T-helper 1 cell treated with Interleukin-12 subunit alpha and Interleukin-12 subunit beta and Interleukin-4 antibody, amounts not matched to agents 30 μg/mL and 1 μg/mL, for 36 hours (primary cell): Measurements from ENCODE around the gene PLIN4.
"Not testable (repeated sequence)": the region's sequence is repeated elsewhere in the genome, so short reads cannot be mapped to it uniquely, and the experiment has no call there.

ENCODE experiments used
- H3K27ac Mint-ChIP-seq: one replicate; pipeline ENCODE4 v1.8.0; 2021; ENCODE audit warnings: mild to moderate bottlenecking, mixed read lengths
- H3K27me3 Mint-ChIP-seq: one replicate; pipeline ENCODE4 v1.8.0; 2021; ENCODE audit warnings: low read depth, mixed read lengths
- H3K36me3 Mint-ChIP-seq: one replicate; pipeline ENCODE4 v1.8.0; 2021; ENCODE audit warnings: low read depth, mixed read lengths
- H3K4me1 Mint-ChIP-seq: one replicate; pipeline ENCODE4 v1.8.0; 2021; ENCODE audit warnings: low read depth, mixed read lengths
- H3K4me3 Mint-ChIP-seq: one replicate; pipeline ENCODE4 v1.8.0; 2021; ENCODE audit warnings: mild to moderate bottlenecking, moderate library complexity, mixed read lengths
- H3K9me3 Mint-ChIP-seq: one replicate; pipeline ENCODE4 v1.8.0; 2021; ENCODE audit warnings: mixed read lengths

The PLIN4 gene, protein sequence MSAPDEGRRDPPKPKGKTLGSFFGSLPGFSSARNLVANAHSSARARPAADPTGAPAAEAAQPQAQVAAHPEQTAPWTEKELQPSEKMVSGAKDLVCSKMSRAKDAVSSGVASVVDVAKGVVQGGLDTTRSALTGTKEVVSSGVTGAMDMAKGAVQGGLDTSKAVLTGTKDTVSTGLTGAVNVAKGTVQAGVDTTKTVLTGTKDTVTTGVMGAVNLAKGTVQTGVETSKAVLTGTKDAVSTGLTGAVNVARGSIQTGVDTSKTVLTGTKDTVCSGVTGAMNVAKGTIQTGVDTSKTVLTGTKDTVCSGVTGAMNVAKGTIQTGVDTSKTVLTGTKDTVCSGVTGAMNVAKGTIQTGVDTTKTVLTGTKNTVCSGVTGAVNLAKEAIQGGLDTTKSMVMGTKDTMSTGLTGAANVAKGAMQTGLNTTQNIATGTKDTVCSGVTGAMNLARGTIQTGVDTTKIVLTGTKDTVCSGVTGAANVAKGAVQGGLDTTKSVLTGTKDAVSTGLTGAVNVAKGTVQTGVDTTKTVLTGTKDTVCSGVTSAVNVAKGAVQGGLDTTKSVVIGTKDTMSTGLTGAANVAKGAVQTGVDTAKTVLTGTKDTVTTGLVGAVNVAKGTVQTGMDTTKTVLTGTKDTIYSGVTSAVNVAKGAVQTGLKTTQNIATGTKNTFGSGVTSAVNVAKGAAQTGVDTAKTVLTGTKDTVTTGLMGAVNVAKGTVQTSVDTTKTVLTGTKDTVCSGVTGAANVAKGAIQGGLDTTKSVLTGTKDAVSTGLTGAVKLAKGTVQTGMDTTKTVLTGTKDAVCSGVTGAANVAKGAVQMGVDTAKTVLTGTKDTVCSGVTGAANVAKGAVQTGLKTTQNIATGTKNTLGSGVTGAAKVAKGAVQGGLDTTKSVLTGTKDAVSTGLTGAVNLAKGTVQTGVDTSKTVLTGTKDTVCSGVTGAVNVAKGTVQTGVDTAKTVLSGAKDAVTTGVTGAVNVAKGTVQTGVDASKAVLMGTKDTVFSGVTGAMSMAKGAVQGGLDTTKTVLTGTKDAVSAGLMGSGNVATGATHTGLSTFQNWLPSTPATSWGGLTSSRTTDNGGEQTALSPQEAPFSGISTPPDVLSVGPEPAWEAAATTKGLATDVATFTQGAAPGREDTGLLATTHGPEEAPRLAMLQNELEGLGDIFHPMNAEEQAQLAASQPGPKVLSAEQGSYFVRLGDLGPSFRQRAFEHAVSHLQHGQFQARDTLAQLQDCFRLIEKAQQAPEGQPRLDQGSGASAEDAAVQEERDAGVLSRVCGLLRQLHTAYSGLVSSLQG (N-terminal part only)

GRCh38 chr19:4518345-4519171, at the start of gene PLIN4:
Gene PLIN4, minus strand, starts transcription at chr19:4518486. Its CDS starts 214 bp downstream, at chr19:4518272.
- no peak within 1 kb of the TSS for H3K4me3 Mint-ChIP-seq
- H3K36me3 Mint-ChIP-seq = no peaks in the 10 kb centered on the region
- no peaks in the 10 kb centered on the region for H3K4me1 Mint-ChIP-seq
- H3K27ac Mint-ChIP-seq = peak within 1 kb of the TSS; percentile 28
- no peaks in the 10 kb centered on the region for H3K9me3 Mint-ChIP-seq
- no peaks in the 10 kb centered on the region for H3K27me3 Mint-ChIP-seq

GRCh38 chr19:4567584-4568071, 49.3 kb upstream of the PLIN4 start:
- no peaks in the 10 kb centered on the region for H3K36me3 Mint-ChIP-seq
- no peaks in the 10 kb centered on the region for H3K4me1 Mint-ChIP-seq
- no peak overlapping the region for H3K4me3 Mint-ChIP-seq
- no peak overlapping the region for H3K27ac Mint-ChIP-seq
- H3K27me3 Mint-ChIP-seq = no peaks in the 10 kb centered on the region
- no peaks in the 10 kb centered on the region for H3K9me3 Mint-ChIP-seq

DNA sequence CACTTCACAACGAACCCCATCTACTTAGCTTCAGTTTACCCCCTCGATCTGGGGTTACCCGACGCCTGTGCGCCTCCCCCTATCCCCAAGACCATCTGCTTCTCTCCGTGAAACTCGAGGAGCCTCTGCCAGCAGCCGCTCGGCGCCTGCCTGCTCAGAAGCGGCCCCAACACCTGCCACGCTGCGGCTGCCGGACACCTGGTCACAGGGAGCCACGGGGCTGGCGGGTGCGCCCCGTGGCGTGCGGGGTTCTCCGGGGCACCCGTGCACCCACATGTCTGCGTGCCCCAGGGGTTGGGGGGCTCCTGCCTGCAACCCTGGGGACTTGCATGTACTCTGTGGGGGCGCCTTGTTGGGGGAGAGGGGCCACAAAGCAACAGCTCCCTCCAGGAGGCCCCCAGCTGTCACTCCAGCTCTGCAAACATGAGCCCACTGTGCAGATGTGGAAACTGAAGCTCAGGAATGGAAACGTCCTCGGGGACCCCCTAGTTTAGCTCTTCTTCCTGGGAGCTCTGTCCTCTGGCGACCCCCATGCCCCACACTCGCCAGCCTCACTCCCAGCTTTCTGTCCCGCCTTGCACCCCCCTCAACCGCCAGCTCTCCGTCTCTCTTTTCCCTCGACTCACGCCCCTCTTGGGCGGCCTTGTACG, 48.2 kb upstream of the PLIN4 start:
- Mint-ChIP-seq H3K4me1 (no peaks in the 10 kb centered on the region), H3K36me3 (no peaks in the 10 kb centered on the region), H3K27me3 (no peaks in the 10 kb centered on the region), H3K27ac (no peak overlapping the region), H3K9me3 (no peaks in the 10 kb centered on the region), H3K4me3 (no peak overlapping the region)

DNA sequence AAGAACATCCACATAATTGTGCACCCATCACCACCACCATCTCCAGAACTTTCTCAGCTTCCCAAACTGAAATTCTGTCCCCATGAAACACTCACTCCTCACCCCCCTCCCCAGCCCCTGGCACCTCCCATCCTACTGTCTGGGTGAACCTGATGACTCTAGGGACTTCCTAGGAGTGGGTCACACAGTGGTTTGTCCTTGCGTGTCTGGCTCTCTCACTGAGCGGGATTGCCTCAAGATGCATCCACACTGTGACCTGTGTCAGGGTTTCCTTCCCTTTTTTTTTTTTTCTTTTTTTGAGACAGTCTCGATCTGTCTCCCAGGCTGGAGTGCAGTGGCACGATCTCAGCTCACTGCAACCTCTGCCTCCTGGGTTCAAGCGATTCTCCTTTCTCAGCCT, 45.3 kb upstream of the PLIN4 start:
- not testable (repeated sequence) for H3K27me3 Mint-ChIP-seq, H3K4me1 Mint-ChIP-seq, H3K4me3 Mint-ChIP-seq, H3K9me3 Mint-ChIP-seq, H3K27ac Mint-ChIP-seq, H3K36me3 Mint-ChIP-seq

- not testable (repeated sequence) for H3K27ac Mint-ChIP-seq, H3K27me3 Mint-ChIP-seq, H3K9me3 Mint-ChIP-seq, H3K36me3 Mint-ChIP-seq, H3K4me3 Mint-ChIP-seq, H3K4me1 Mint-ChIP-seq
Measured at GRCh38 chr19:4562085-4562484, 43.8 kb upstream of the PLIN4 start.

- Mint-ChIP-seq H3K4me1 (no peaks in the 10 kb centered on the region), H3K27me3 (no peaks in the 10 kb centered on the region), H3K27ac (no peak within 1 kb of the TSS)
Measured at GRCh38 chr19:4559569-4559968, 41.3 kb upstream of the PLIN4 start, which contains the start of gene SEMA6B. Gene SEMA6B, minus strand, starts transcription at chr19:4559684. Its CDS starts 1,227 bp downstream, at chr19:4558457.

GRCh38 chr19:4557971-4558941, 40.0 kb upstream of the PLIN4 start:
- no peaks in the 10 kb centered on the region for H3K36me3 Mint-ChIP-seq
- no peaks in the 10 kb centered on the region for H3K9me3 Mint-ChIP-seq
- no peak overlapping the region for H3K27ac Mint-ChIP-seq
- no peak overlapping the region for H3K4me3 Mint-ChIP-seq
- H3K4me1 Mint-ChIP-seq = no peaks in the 10 kb centered on the region
- no peaks in the 10 kb centered on the region for H3K27me3 Mint-ChIP-seq

More at GRCh38 chr19:4559569-4559968, 41.3 kb upstream of the PLIN4 start, which contains the start of gene SEMA6B:
- Mint-ChIP-seq H3K4me3 (no peak within 1 kb of the TSS), H3K9me3 (no peaks in the 10 kb centered on the region), H3K36me3 (no peaks in the 10 kb centered on the region)

DNA sequence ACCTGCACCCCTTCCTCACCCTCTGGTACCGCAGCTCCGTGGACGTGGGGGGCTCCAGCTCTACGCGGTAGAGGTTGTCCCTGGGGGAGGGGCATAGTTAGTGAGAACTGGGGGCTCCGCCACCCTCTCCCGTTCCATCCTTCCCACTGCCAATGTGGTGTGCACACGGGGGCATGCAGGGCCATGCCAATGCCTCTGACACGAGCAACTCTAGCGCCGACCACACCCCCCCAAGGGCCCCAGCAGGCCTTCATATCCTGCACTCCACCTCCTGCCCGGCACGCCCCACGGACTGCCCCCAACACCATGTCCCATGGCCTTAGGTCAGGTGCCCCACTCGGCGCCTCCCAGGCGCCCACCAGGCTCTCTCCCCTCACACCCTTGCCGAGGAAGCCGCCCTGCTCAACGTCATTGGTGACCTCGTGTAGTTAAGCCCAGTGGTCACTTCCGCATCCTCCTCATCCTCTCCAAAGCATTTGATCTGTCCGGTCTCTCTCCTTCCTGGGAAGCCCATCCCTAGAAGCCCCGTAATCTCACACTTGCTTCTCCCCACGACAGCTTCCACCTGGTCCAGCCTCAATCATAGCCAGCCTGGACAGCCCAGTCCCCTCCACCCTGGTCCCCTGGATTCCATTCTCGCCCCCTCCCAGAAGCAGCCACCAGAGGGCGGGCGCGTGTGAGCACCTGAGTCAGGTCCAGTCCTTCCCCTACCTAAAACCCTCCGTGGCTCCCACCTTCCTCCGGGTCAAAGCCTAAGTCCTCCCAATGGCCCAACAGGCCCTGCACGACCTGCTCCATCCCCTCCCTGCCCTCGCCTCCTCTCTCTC, 39.1 kb upstream of the PLIN4 start:
- Mint-ChIP-seq H3K27me3 (no peaks in the 10 kb centered on the region), H3K36me3 (no peaks in the 10 kb centered on the region), H3K9me3 (no peaks in the 10 kb centered on the region), H3K4me1 (no peaks in the 10 kb centered on the region), H3K4me3 (no peak overlapping the region), H3K27ac (no peak overlapping the region)

DNA sequence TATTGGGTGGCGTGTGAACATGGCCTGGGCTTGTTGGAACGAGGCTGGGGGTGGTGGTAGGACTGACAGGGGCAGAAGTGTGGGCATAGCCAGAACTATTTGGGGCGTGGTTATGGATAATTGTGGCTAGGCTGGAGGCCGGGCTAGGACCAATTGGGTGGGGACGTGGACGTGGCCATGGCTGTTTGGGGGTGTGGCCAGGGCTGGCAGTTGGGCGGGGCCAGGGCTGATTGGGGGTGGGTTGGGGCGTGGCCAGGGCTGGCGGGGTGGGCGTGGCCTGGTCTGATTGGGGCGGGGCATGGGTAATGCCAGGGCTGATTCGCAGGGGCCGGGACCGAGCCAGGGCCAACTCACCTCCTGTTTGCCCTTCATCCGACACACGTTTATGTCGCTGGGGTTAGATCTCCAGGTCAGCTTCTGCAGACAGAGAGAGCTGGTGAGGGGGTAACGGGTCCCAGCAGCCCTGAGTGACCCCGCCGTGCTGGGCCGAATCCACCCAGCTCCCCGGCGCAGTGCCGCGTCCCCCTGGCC, 38.4 kb upstream of the PLIN4 start:
- H3K4me1 Mint-ChIP-seq = no peaks in the 10 kb centered on the region
- no peaks in the 10 kb centered on the region for H3K36me3 Mint-ChIP-seq
- no peak overlapping the region for H3K4me3 Mint-ChIP-seq
- no peaks in the 10 kb centered on the region for H3K27me3 Mint-ChIP-seq
- no peaks in the 10 kb centered on the region for H3K9me3 Mint-ChIP-seq
- H3K27ac Mint-ChIP-seq = no peak overlapping the region

GRCh38 chr19:4555657-4556561, 37.6 kb upstream of the PLIN4 start:
- no peaks in the 10 kb centered on the region for H3K9me3 Mint-ChIP-seq
- H3K27me3 Mint-ChIP-seq = no peaks in the 10 kb centered on the region
- no peak overlapping the region for H3K27ac Mint-ChIP-seq
- no peaks in the 10 kb centered on the region for H3K36me3 Mint-ChIP-seq
- H3K4me1 Mint-ChIP-seq = no peaks in the 10 kb centered on the region
- no peak overlapping the region for H3K4me3 Mint-ChIP-seq

DNA sequence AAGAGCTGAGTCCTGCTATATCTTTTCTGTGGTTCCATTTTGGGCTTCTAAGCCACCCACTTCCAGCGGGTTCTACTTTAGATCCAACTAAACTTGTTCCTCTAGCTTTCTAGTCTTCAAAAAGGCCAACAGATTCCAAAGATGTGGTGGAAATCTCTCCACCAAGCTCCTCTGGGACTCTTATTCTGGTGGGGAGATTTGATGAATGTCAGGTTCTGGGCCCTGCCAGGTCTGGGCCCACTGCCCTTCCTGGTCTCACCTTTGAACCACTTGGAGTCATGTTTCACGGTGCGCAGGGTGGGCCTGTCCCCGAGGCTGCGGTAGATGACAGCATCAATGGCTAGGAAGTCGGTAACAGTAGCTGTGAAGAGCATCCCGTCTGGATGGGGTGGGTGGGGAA, 36.4 kb upstream of the PLIN4 start:
- no peaks in the 10 kb centered on the region for H3K36me3 Mint-ChIP-seq
- no peak overlapping the region for H3K4me3 Mint-ChIP-seq
- no peaks in the 10 kb centered on the region for H3K4me1 Mint-ChIP-seq
- H3K27me3 Mint-ChIP-seq = no peaks in the 10 kb centered on the region
- no peak overlapping the region for H3K27ac Mint-ChIP-seq
- no peaks in the 10 kb centered on the region for H3K9me3 Mint-ChIP-seq
